GM12878 (cell line): Measurements from ENCODE around the gene MAPKAPK3.

Experiments
- CTCF ChIP-seq, 3 experiments: IDR thresholded peaks in 2 of 3; conservative IDR thresholded peaks in 1 of 3; 2 replicates each; pipeline ENCODE4 v1.5.1; 2011; ENCODE audit warnings: low read depth in 3 of 3, low read length in 3 of 3, mild to moderate bottlenecking in 3 of 3, control low read depth in 2 of 3, moderate library complexity in 2 of 3, inconsistent platforms in 1 of 3, mixed read lengths in 1 of 3; ENCODE audit not compliant: control insufficient read depth in 2 of 3, insufficient read depth in 1 of 3; ENCODE audit errors: extremely low read depth in 1 of 3
- TCF12 ChIP-seq: IDR thresholded peaks from 2 replicates; pipeline ENCODE4 v1.6.1; 2011; ENCODE audit warnings: low read depth, mild to moderate bottlenecking, low read length

GRCh38 chr3:50645378-50645777, 28.4 kb downstream of the MAPKAPK3 start:
- TF ChIP-seq TCF12 (no peak), CTCF (IDR thresholded peaks at IDR 0.05 in 2 of 3, conservative IDR thresholded peaks at IDR 0.05 in 1 of 3; ENCODE audit: control insufficient read depth in 2 of 3, extremely low read depth in 1 of 3, insufficient read depth in 1 of 3, low read depth in 3 of 3, low read length in 3 of 3) (no peak)
